Neural cell (in vitro differentiated cells): Measurements from ENCODE around the gene GAB4. TPM values are rescaled to one million over a fixed set of nuclear protein-coding genes. Genes with fewer than 3 reads are reported as not detected.

Experiments used
- H2AFZ ChIP-seq: fragments of 200-600, 300-800 bp; sonication (generic), shearing (Covaris generic); 2 replicates; pipeline ENCODE4 v1.6.0; 2014; ENCODE audit warnings: low read depth, mild to moderate bottlenecking, antibody characterized with exemption, low read length, moderate library complexity
- H3F3A ChIP-seq: fragments of 200-600 bp; shearing (Covaris generic); 2 replicates; pipeline ENCODE4 v1.6.1; 2016; ENCODE audit warnings: mild to moderate bottlenecking, moderate library complexity, mixed read lengths, antibody characterized with exemption, low read length; ENCODE audit not compliant: insufficient read depth, poor library complexity, severe bottlenecking
- H3K27ac ChIP-seq: fragments of 200-600, 300-800 bp; sonication (generic), shearing (Covaris generic); 2 replicates; pipeline ENCODE4 v1.5.1; 2014; ENCODE audit warnings: mild to moderate bottlenecking, low read length, moderate library complexity
- H3K27me3 ChIP-seq: fragments of 300-800, 200-600 bp; sonication (generic), shearing (Covaris generic); 2 replicates; pipeline ENCODE4 v1.6.0; 2014; ENCODE audit warnings: mild to moderate bottlenecking, low read depth, low read length, moderate library complexity; ENCODE audit not compliant: insufficient read depth
- H3K36me3 ChIP-seq: fragments of 300-800, 200-600 bp; sonication (generic), shearing (Covaris generic); 2 replicates; pipeline ENCODE4 v1.5.1; 2014; ENCODE audit warnings: mild to moderate bottlenecking, antibody characterized with exemption, low read length, moderate library complexity; ENCODE audit not compliant: insufficient read depth
- H3K4me2 ChIP-seq: fragments of 300-800, 200-600 bp; sonication (generic), shearing (Covaris generic); 2 replicates; pipeline ENCODE4 v1.6.0; 2014; ENCODE audit warnings: mild to moderate bottlenecking, low read length
- H3K4me3 ChIP-seq: fragments of 300-800, 200-600 bp; sonication (generic), shearing (Covaris generic); 2 replicates; pipeline ENCODE4 v1.5.1; 2014; ENCODE audit warnings: mild to moderate bottlenecking, low read length, moderate library complexity
- H3K79me2 ChIP-seq: fragments of 200-600 bp; shearing (Covaris generic); replicated peaks from 2 replicates; pipeline ENCODE4 v1.6.0; 2014; ENCODE audit warnings: mild to moderate bottlenecking, low read length, moderate library complexity; ENCODE audit not compliant: insufficient read depth
- H3K9ac ChIP-seq: fragments of 300-800, 200-600 bp; sonication (generic), shearing (Covaris generic); 2 replicates; pipeline ENCODE4 v1.6.1; 2016; ENCODE audit warnings: mild to moderate bottlenecking, low read length, mixed read lengths
- H3K9me2 ChIP-seq: fragments of 200-600 bp; shearing (Covaris generic); 2 replicates; pipeline ENCODE4 v1.6.1; 2016; ENCODE audit warnings: mild to moderate bottlenecking, low read length, mixed read lengths; ENCODE audit not compliant: insufficient read depth
- H3K9me3 ChIP-seq: fragments of 200-600, 300-800 bp; sonication (generic), shearing (Covaris generic); 2 replicates; pipeline ENCODE4 v1.6.1; 2016; ENCODE audit warnings: mild to moderate bottlenecking, mixed run types, low read length, moderate library complexity, mixed read lengths
- H4K20me1 ChIP-seq: fragments of 200-600 bp; shearing (Covaris generic); 2 replicates; pipeline ENCODE4 v1.6.1; 2016; ENCODE audit warnings: mild to moderate bottlenecking, mixed run types; ENCODE audit not compliant: insufficient read depth
- CTCF ChIP-seq: fragments of 450-650 bp; IDR thresholded peaks from 2 replicates; pipeline ENCODE4 v1.5.1; 2014; ENCODE audit warnings: antibody characterized with exemption, mild to moderate bottlenecking, moderate library complexity; ENCODE audit not compliant: poor library complexity, severe bottlenecking
- EP300 ChIP-seq: fragments of 450-650 bp; conservative IDR thresholded peaks from 2 replicates; pipeline ENCODE4 v1.6.1; 2014; ENCODE audit warnings: antibody characterized with exemption, mild to moderate bottlenecking, moderate library complexity; ENCODE audit not compliant: poor library complexity, severe bottlenecking
- EZH2 ChIP-seq: fragments of 200-600, 300-800 bp; shearing (Covaris generic), sonication (generic); IDR thresholded peaks from 2 replicates; pipeline ENCODE4 v1.6.1; 2014; ENCODE audit warnings: antibody characterized with exemption, low read length, borderline replicate concordance, mild to moderate bottlenecking; ENCODE audit not compliant: insufficient read depth, poor library complexity, severe bottlenecking
- MXI1 ChIP-seq: fragments of 450-650 bp; conservative IDR thresholded peaks from 2 replicates; pipeline ENCODE4 v1.6.1; 2014; ENCODE audit warnings: antibody characterized with exemption, mild to moderate bottlenecking; ENCODE audit not compliant: poor library complexity, severe bottlenecking
- POLR2AphosphoS5 ChIP-seq: IDR thresholded peaks from 2 replicates; pipeline ENCODE4 v1.6.1; 2012
- RAD21 ChIP-seq: fragments of 450-650 bp; conservative IDR thresholded peaks from 2 replicates; pipeline ENCODE4 v1.6.1; 2014; ENCODE audit warnings: antibody characterized with exemption, mild to moderate bottlenecking, moderate library complexity
- REST ChIP-seq: IDR thresholded peaks from 2 replicates; pipeline ENCODE4 v1.6.1; 2012; ENCODE audit warnings: borderline replicate concordance
- SMC3 ChIP-seq: fragments of 450-650 bp; conservative IDR thresholded peaks from 2 replicates; pipeline ENCODE4 v1.6.1; 2014; ENCODE audit warnings: antibody characterized with exemption, mild to moderate bottlenecking, moderate library complexity; ENCODE audit not compliant: poor library complexity
- TAF1 ChIP-seq: IDR thresholded peaks from 2 replicates; pipeline ENCODE4 v1.6.1; 2012; ENCODE audit warnings: low read depth
- polyA plus RNA-seq: library from polyadenylated mRNA; depleted of rRNA; stranded (reverse); fragments of >200 nt; gene quantifications from 2 replicates; pipeline ENCODE4 v1.2.3, GENCODE V29; 2014

The GAB4 gene
- polyA plus RNA-seq, 1 donor from 2014 or later: not detected

GRCh38 chr22:16962501-16962900, 45.5 kb downstream of the GAB4 start:
- Histone ChIP-seq H3F3A (no peaks in the 10 kb centered on the region), H3K27me3 (no peaks in the 10 kb centered on the region), H3K79me2 (no peaks in the 10 kb centered on the region), H3K4me2 (no peak overlapping the region), H3K9me2 (no peaks in the 10 kb centered on the region), H3K9me3 (no peaks in the 10 kb centered on the region), H3K27ac (no peak overlapping the region), H3K36me3 (no peaks in the 10 kb centered on the region), H2AFZ (no peak overlapping the region), H3K4me3 (no peak overlapping the region), H4K20me1 (no peaks in the 10 kb centered on the region), H3K9ac (no peak overlapping the region)
- TF ChIP-seq REST: no peak
- TF ChIP-seq MXI1: no peak
- no peak for TF ChIP-seq EP300
- no peak for TF ChIP-seq TAF1
- no peak for TF ChIP-seq SMC3
- TF ChIP-seq EZH2: no peak
- no peak for TF ChIP-seq RAD21
- no peak for TF ChIP-seq POLR2AphosphoS5
- no peak for TF ChIP-seq CTCF

GRCh38 chr22:16961477-16962186, 46.4 kb downstream of the GAB4 start:
- no peak for TF ChIP-seq CTCF
- TF ChIP-seq RAD21: no peak
- TF ChIP-seq POLR2AphosphoS5: no peak
- no peak for TF ChIP-seq TAF1
- no peak for TF ChIP-seq MXI1
- no peak for TF ChIP-seq REST
- TF ChIP-seq EZH2: no peak
- no peak for TF ChIP-seq EP300
- TF ChIP-seq SMC3: no peak
- Histone ChIP-seq H3K4me3 (no peak overlapping the region), H3K27ac (no peak overlapping the region), H3K27me3 (no peaks in the 10 kb centered on the region), H2AFZ (no peak overlapping the region), H4K20me1 (no peaks in the 10 kb centered on the region), H3K79me2 (no peaks in the 10 kb centered on the region), H3K9me2 (no peaks in the 10 kb centered on the region), H3F3A (no peaks in the 10 kb centered on the region), H3K36me3 (no peaks in the 10 kb centered on the region), H3K9me3 (no peaks in the 10 kb centered on the region), H3K4me2 (no peak overlapping the region), H3K9ac (no peak overlapping the region)
